Stimulated activated CD4-positive, alpha-beta T cell treated with anti-CD3 and anti-CD28 coated beads, Interleukin-2, amount 100 ng/mL, for 4 hours (primary cell): Measurements from ENCODE around the gene CDK4.
A peak's percentile ranks its signal among the peaks of the same experiment; 100 is the strongest.

Experiments used
- DNase-seq: peaks from one replicate; pipeline ENCODE4 v3.0.0-alpha.2; 2020; ENCODE audit warnings: low read depth

The CDK4 gene

GRCh38 chr12:57755454-57756372 lies 3.6 kb upstream of the CDK4 start:
- DNase-seq: no peak

- no peak for DNase-seq
These were observed 3.0 kb upstream of the CDK4 start for GRCh38 chr12:57755194-57755453.

- peak; percentile 84 for DNase-seq
These were observed 2.5 kb upstream of the CDK4 start, which contains the start of gene MARCHF9 for GRCh38 chr12:57754411-57755193. Gene MARCHF9, plus strand, starts transcription at chr12:57755103. Its CDS starts 426 bp downstream, at chr12:57755529.

GRCh38 chr12:57753756-57754337 lies 1.7 kb upstream of the CDK4 start:
- DNase-seq: no peak

GRCh38 chr12:57752668-57753000 lies 524 bp upstream of the CDK4 start:
- DNase-seq: no peak

GRCh38 chr12:57751432-57751787 lies 700 bp downstream of the CDK4 start:
- no peak for DNase-seq

GRCh38 chr12:57750561-57751431 lies 1.3 kb downstream of the CDK4 start:
- DNase-seq: no peak

- no peak for DNase-seq
These were observed 3.0 kb downstream of the CDK4 start for GRCh38 chr12:57749061-57749460.

- DNase-seq: no peak
These were observed 6.1 kb downstream of the CDK4 start for GRCh38 chr12:57746025-57746424.

GRCh38 chr12:57745485-57745881 lies 6.6 kb downstream of the CDK4 start:
- DNase-seq: no peak

GRCh38 chr12:57744777-57745484 lies 7.2 kb downstream of the CDK4 start, which contains the start of gene TSPAN31:
Gene TSPAN31, plus strand, starts transcription at chr12:57745039. Its CDS starts 116 bp downstream, at chr12:57745155.
- peak; percentile 93 for DNase-seq

GRCh38 chr12:57744194-57744776 lies 7.8 kb downstream of the CDK4 start:
- DNase-seq: peak; percentile 51

- no peak for DNase-seq
These were observed 8.3 kb downstream of the CDK4 start for GRCh38 chr12:57743769-57744168.

- DNase-seq: peak; percentile 72
These were observed 10.0 kb downstream of the CDK4 start for GRCh38 chr12:57741844-57742738.

GRCh38 chr12:57741413-57741789 lies 10.7 kb downstream of the CDK4 start:
- no peak for DNase-seq

GRCh38 chr12:57740656-57741412 lies 11.3 kb downstream of the CDK4 start:
- peak; percentile 70 for DNase-seq

- no peak for DNase-seq
These were observed 12.1 kb downstream of the CDK4 start for GRCh38 chr12:57739914-57740538.

- DNase-seq: no peak
These were observed 12.7 kb downstream of the CDK4 start for GRCh38 chr12:57739387-57739786.
